Stimulated activated CD8-positive, alpha-beta memory T cell treated with anti-CD3 and anti-CD28 coated beads, Interleukin-4, amount 100 ng/mL, for 48 hours (primary cell): ENCODE data around the gene NDUFS3.
A peak's percentile ranks its signal among the peaks of the same experiment; 100 is the strongest.
"Not testable (repeated sequence)": the region's sequence is repeated elsewhere in the genome, so short reads cannot be mapped to it uniquely, and the experiment has no call there.

ENCODE experiments used
- DNase-seq: peaks from one replicate; pipeline ENCODE4 v3.0.0-alpha.2; 2020

Gene NDUFS3

DNA sequence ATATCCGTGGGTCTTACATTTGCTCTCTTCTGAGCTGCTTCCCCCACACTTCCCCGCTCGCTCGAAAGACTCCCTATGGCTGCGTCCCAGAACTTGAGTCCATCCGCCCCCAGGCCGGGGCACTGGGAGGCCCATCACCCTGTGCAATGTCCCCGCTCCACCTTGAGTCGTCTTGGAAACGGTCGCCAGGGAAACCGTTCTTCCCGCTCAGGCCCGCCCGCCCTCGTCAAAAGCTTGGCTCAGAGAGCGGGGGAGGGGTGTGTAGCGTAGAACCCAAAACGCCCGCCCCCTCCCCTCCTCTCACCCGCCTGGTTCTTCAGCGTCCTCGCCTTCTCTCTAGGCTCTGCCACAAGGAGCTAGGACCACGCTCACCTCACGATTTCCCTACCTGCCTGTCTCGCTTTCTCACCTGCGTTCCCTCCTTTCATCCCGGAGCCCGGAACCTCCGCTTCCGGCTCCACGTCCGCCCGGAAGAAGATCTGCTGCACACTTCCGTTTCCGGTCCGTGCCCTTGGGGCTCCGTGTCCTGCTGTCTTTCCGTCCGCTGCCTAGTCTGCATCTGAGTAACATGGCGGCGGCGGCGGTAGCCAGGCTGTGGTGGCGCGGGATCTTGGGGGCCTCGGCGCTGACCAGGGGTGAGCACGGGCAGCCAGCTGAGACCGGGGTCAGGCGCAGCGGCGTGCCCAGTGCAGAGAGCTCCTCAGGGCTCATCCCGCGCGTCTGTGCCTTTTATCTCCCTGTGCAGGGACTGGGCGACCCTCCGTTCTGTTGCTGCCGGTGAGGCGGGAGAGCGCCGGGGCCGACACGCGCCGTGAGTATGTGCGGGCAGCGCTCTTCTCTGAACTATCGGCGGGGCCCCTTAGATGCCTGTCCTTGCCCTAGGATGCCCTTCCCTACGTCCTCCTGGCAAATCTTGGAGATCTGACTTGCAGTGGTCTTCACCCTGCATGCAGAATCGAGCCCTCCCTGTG is at the start of gene NDUFS3, which contains the start of gene KBTBD4:
Gene NDUFS3 (plus strand): TSS at position 551 of the 971 bp plus-strand sequence. CDS start 18 bp downstream, at position 569.
Gene KBTBD4 (minus strand): TSS at position 447 of the 971 bp plus-strand sequence. CDS start 19 bp downstream, at position 428.
- DNase-seq: peak; percentile 94

DNA sequence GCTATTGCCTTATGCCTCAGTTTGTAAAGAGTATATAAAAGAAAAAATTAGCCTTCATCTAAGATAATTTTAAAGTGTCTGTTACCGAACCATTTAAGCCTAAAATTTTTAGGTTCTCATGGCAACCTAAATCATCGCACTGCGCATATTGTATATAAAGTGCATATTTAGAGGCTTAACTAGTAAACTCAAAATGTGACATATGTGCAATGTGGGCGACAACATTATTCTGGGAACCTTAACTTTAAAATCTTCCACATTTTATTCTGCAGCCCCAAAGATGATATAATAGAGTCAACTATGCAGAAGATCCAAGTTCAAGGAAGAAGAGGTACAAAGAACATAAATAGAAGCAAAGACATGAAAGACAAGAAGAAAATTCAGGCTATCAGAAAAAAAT is 48.9 kb upstream of the NDUFS3 start:
- DNase-seq: no peak

DNA sequence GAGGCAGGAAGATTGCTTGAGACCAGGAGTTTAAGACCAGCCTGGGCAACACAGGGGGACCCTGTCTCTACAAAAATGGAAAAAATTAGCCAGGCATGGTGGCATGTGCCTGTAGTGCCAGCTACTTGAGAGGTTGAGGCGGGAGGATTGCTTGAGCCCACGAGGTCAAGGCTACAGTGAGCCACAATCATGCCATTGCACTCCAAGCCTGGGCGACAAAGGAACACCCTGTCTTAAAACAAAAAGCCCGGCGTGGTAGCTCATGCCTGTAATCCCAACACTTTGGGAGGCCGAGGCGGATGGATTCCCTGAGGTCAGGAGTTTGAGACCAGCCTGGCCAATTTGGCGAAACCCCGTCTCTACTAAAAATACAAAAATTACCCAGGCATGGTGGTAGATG is 48.2 kb upstream of the NDUFS3 start:
- not testable (repeated sequence) for DNase-seq

DNA sequence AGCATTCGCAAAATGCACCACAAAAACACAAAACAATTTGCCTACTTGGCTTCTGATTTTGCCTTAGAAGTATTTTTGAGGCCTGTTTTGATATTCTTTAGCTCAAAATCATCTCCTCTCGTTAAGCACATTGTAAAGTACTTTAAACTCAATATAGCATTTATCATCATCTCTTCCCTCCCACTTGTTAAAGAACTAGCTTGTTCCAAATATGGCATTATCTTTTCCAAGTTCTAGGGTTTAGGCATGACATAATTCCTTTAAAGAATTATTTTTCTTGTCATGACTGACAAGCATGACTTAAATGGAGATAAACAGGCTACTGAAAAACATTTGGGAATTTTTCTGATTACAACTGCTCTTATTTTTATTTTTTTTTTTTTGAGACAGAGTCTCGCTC is 47.2 kb upstream of the NDUFS3 start:
- no peak for DNase-seq

DNA sequence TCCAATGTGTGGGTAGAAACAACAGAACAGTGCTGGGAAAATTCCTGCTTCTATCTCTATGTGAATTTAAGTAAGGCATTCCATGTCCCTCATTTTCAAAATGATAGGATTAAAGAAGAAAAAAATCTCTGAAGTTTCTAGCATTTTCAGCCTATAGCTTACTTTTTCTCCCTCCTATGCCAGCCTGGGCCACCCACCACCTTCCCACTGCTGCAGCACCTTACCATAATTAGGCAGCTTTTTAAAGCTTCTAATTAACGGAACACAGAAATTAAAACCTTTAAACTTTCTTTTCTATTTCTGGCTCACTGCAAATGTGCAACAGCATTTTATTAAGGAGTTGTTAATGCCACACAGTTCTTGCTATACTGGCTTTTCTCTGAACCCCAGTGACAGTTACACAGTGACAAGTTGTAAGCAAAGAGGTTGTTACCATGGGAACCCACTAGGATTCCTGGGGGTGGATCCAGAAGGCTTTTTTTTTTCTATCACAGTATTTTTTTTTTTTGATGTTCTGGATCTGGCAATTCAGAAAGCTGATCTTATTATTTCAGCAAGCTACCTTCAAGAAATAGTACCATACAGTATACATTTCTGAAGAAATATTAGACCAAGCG is 46.2 kb upstream of the NDUFS3 start:
- no peak for DNase-seq

DNA sequence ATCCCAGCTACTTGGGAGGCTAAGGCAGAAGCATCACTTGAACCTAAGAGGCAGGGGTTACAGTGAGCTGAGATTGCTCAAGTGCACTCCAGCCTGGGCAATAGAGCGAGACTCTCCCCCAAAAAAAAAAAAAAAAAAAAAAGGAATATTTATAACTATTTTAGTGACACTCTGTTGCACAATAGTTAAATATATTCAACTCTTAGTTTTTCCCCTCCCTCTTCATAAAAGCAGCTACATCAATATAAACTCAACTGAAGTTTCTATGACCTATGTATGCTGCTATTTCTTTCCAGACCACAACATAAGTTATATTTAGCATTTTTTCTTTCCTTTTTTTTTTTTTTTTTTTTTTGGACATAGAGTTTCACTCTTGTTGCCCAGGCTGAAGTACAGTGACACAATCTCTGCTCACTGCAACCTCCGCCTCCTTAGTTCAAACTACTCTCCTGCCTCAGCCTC is 45.2 kb upstream of the NDUFS3 start:
- DNase-seq: no peak

DNA sequence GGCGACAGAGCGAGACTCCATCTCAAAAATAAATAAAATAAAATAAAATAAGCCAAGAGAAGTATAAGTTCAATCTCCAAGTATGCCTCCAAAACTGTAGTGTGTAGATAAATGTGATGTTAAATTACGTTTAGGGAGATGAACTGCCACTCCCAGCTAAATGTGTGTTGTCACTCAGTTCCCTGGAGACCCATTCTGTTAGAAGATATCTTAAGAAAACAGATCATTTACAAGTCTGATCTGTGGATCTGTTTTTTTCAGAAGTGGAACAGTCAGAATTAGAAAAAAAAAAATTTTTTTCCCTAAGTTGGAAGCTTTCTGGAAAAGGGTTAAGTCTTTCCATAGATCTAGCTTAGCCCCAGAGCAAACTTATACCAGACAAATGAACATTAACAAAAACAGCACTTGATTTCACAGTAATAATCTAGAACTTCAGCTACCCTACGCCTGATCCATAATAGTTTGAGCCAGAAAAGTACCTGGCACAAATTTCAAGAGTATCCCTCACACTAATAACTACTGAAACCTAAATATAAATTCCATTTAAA is 44.1 kb upstream of the NDUFS3 start:
- no peak for DNase-seq

DNA sequence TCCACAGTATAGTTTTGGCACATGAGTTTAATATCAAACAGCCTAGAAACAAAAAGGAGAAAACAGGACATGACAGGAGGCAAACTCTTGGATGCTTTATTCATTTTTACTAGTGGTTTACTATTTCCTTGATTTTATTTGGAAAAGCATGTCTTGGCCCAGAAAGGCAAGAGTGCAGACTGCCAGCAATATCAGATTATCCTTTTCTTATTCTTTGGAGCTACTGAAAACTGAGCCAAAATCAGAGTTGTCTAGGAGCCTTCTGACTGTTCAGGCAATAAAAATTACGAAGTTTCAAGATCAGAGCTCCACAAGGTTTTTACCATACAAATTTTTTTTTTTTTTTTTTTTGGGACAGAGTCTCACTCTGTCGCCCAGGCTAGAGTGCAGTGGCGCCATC is 42.0 kb upstream of the NDUFS3 start:
- DNase-seq: no peak

DNA sequence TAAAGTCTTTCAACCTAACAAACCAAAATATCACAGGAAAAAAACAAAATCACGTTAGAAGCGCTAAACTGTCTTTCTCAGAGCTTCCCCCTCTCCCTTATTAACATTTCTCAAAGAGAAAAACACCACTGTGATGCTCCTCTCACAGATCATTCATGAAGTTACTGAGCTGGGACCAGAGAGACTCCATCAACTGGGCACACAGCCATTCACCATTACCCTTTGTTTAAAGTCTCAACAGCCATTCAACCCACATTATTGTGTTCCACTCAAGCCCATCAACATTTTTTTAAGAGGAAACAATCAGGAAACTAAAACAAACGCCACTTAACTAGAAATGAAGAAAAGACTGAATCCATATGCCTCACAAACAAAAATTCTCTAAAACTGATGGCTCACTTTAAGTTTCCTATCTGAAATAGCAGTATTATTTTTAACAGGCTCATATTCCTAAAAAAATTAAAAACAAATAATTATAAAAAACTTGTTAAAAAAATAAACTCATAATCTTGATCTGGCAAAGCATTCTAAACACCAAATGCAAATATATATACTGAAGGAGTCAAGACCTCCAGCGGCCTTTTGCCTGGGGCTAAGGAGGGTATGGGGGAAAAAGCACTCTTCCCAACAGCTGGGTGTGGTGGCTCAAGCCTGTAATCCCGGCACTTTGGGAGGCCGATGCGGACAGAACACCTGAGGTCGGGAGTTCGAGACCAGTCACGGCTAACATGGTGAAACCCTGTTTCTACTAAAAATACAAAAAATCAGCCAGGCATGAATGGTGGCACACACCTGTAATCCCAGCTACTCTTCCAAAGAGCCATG is 39.9 kb upstream of the NDUFS3 start:
- DNase-seq: no peak

DNA sequence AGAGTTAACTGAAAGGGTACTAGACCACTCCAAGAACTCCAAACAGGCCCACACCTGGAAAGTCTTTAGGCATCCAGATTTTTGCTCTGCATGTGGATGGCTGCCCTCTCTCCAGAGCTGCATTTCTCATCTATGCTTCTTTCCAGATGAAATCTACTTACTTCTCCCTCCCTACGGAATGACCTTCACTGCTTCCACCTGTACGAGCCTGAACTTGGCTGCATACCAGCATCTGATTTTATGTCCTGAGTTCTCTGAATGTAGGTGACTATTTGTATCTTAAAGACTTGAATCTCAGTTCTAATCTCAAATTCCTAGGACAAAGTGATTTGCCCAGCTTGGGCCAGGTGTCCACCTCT is 39.2 kb upstream of the NDUFS3 start:
- no peak for DNase-seq

DNA sequence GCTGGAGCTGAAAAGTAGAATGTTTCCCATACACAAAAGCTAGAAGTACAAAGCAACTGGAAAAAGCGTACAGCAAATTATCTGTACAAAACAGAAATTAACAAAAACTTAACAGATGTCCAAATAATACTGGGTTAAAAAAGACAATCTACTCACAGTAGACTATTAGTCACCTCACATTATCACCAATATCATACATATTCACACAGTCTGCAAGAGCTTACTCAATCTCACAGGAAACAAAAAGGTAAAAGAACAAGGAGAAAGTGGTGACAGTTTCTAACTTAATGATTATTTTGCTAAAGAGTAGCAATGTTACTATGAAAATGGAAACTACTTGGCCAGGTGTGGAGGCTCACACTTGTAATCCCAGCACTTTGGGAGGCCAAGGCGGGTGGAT is 37.8 kb upstream of the NDUFS3 start:
- DNase-seq: no peak

DNA sequence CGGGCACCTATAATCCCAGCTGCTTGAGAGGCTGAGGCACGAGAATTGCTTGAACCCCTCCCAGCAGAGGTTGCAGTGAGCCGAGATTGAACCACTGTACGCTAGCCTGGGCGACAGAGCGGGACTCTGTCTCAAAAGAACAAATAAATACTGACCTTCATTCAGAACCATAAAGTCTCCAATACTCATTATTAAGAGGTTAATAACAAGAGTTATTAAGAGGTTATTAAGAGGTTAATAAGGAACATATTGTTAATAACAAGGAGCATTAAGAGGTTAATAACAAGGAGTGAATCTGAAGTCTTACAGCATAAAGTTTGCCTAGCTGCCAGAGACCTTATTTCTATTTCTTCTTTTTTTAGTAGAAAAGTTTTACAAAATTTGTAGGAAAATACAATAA is 33.6 kb upstream of the NDUFS3 start:
- DNase-seq: no peak

DNA sequence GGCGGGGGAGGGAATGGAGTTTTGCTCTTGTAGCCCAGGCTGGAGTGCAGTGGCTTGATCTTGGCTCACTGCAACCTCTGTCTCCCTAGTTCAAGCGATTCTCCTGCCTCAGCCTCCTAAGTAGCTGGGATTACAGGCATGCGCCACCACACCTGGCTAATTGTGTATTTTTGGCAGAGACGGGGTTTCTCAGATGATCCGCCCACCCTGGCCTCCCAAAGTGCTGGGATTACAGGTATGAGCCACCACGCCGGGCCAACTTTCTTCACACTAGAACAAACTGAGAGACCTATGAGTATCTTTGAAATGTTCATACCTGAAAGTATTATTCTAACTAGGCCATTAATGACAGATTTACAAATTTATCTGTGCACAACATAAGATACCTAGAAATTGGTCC is 32.6 kb upstream of the NDUFS3 start:
- not testable (repeated sequence) for DNase-seq

DNA sequence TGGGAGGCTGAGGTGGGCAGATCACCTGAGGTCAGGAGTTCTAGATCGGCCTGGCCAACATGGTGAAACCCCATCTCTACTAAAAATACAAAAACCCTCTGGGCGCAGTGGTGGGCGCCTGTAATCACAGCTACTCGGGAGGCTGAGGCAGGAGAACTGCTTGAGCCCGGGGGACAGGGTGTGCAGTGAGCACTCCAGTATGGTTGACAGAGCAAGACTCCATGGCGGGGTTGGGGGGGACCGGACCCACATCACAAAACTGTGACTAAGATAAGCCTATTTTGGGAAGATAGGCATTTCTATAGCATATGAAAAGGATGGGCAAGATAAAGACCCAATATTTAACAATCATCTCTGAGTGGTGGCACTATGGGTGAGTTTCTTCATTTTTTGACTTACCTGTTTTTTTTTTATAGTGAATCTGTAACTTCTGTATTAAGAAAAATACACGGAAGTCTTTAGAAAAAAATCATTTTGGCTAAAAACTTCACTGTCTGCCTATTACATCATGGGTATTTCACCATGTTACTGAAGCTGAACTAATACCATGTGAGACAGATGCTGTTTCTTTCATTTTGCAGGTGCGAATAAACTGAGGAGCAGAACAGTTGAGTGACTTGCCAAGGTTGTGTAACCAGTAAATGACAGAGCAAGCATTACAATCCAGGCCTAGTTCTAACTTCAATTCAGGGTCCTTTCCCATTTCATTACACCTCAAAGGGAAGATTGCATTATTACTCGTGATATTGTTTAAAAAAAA is 28.4 kb upstream of the NDUFS3 start:
- no peak for DNase-seq

DNA sequence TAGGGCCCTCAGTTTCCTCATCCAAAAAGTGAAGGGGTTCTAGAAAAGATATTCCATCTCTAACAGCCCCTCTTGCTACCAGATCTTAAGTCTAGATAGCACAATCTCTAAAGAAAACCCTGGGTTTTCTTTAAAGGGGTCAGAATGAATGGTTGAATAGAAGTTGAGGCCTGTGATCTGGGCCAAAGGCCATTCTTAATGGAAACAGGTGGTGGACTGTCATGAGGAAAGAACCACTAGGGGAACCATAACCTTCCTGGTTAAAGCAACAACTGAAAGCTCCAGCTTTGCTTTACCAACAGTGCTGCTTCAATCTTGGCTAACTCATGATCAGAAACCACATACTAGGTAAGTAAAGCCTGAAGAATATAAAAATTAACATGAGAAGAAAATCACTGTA is 27.8 kb upstream of the NDUFS3 start:
- no peak for DNase-seq

DNA sequence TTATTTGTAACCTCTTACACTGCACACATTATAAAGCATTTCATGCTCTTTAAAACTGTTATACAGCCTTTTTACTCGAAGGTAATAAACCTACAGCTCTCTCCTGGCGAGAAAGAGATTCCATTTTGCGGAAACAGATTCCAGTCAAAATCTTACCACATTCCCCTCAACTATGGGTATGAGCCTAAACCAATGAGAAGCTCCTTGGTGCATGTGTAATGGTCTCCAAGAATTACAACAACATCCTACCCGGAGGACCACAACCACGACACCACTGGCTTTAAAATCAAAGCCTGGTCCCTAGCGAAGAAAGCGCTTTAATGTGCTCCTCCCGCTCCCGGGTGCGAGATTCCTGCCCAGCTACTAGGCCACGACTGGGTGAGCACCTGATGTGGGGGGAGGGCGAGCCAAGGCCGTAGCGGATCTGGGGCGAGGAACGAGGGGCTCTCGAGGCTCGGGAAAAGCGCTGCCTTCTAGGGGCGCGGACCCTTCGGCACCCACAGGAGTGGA is 26.8 kb upstream of the NDUFS3 start:
- DNase-seq: no peak

DNA sequence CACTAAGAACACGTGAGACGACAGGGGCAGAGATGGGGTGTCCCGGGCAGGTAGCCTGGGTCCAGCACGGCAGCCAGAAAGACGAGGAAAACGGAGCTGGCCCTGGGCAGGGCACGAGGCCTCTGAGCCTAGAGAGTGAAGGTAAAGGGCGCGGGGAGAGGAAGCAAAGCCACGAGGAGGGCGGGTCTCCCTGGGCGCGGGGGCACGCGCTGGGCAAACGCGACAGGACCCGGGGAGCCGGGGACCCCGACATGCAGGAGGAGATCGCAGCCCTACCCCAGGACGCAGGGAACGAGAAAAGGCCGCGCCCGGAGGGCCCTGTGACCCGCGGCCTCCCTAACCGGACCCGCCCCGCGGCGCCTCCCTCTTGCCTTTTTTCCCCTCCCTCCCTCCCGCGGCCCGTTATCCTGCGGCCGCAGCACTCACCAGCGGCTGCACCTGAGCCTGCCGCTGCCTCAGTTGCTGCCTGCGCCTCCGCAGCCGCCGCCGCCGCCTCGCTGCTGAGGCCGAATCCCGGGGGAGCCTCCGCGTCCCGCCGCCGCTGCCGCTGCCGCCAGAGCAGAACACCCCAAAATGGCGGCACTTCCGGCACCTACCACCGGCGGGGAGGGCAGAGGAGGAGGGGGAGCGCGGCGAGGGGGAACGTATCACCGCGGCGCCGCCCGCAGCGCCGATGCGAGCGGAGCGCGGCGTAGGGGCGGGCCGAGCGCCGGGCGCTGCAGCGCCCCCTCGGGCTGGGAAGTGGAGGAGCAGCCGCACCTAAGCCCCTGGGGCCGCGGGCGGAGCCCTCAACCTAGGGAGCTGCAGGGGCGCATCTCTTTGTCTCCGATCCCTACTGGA is 26.1 kb upstream of the NDUFS3 start, which contains the start of gene CELF1:
Gene CELF1 (minus strand): TSS at position 567 of the 840 bp plus-strand sequence. CDS start 53,609 bp downstream, outside the sequence.
- DNase-seq: peak; percentile 92

DNA sequence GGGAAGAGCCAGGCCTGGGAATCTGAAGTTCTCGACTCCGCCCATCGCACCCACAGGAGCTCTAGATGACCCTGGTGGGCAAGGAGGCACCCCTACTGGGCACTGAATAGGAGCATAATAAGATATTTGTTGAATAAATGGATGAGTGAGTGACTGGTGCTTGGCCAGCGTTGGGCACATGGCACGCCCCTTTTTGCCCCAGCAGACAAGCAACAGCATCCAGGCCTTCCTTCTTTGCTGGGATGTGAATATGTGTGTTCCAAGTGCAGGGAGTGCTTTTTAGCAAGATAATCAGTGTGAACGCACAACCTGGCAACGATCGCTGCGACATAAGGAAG is 25.5 kb upstream of the NDUFS3 start:
- DNase-seq: no peak

DNA sequence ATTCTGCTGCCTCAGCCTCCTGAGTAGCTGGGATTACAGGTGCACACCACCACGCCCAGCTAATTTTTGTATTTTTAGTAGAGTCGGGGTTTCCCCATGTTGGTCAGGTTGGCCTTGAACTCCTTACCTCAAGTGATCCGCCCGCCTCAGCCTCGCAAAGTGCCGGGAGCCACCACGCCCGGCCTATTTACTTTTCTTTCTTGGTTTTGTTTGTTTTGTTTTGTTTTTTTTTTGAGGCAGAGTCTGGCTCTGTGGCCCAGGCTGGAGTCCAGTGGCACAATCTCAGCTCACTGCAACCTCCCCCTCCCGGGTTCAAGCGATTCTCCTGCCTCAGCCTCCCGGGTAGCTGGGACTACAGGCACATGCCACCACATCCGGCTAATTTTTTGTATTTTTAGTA is 21.9 kb upstream of the NDUFS3 start:
- DNase-seq: not testable (repeated sequence)

DNA sequence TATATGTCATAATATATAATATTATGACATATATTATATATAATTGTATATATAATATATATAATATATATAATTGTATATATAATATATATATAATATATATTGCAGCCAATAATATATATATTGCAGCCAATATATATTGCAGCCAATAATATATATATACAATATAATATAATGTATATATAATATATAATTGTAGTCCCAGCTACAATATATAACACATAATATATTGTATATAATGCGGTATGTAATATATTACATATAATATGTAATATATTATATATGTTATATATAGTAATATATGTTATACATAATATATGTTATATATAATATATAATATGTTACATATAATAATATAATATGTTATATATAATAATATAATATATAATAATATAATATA is 20.2 kb upstream of the NDUFS3 start:
- no peak for DNase-seq

DNA sequence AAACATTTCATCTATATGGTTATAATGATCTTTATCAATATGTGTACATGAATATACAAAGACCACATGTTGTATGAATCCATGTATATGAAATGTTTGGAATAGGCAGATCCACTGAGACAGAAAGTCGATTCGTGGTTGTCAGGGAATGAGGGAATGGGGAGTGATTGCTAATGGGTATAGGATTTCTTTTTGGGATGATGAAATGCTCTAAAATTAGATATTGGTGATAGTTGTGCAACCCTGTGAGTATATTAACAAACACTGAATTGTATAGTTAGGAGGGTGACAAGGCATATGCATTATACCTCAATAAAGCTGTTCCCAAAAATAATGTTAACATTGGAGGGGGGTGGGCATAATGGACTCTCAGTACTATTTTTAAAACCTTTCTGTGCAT is 18.4 kb upstream of the NDUFS3 start:
- no peak for DNase-seq
